Activated naive CD4-positive, alpha-beta T cell treated with anti-CD3 and anti-CD28 coated beads, Interleukin-2, amount 10 ng/mL, durations not matched to agents 7 days and 5 days (primary cell): ENCODE results near the gene TMEM178B.
"Not testable (repeated sequence)": the region's sequence is repeated elsewhere in the genome, so short reads cannot be mapped to it uniquely, and the experiment has no call there.

Experiments used
- CTCF ChIA-PET: fragments of 350-600 bp; sonication (Branson Sonifier 250); formaldehyde crosslinking; loops from one replicate; lab custom pipeline; 2021; ENCODE audit warnings: antibody characterized with exemption; lab: Charles Lee
- DNase-seq: peaks from one replicate; pipeline ENCODE4 v3.0.0-alpha.2; 2020
- H3K27ac Mint-ChIP-seq: one replicate; pipeline ENCODE4 v1.8.0; 2021; ENCODE audit warnings: mild to moderate bottlenecking, moderate library complexity, mixed read lengths
- H3K27me3 Mint-ChIP-seq: one replicate; pipeline ENCODE4 v1.8.0; 2021; ENCODE audit warnings: mild to moderate bottlenecking, mixed read lengths
- H3K36me3 Mint-ChIP-seq: one replicate; pipeline ENCODE4 v1.8.0; 2021; ENCODE audit warnings: mixed read lengths
- H3K4me1 Mint-ChIP-seq: one replicate; pipeline ENCODE4 v1.8.0; 2021; ENCODE audit warnings: mixed read lengths
- H3K4me3 Mint-ChIP-seq: one replicate; pipeline ENCODE4 v1.8.0; 2021; ENCODE audit warnings: mild to moderate bottlenecking, moderate library complexity, mixed read lengths
- H3K9me3 Mint-ChIP-seq: one replicate; pipeline ENCODE4 v1.8.0; 2021; ENCODE audit warnings: mixed read lengths

The TMEM178B gene

DNA sequence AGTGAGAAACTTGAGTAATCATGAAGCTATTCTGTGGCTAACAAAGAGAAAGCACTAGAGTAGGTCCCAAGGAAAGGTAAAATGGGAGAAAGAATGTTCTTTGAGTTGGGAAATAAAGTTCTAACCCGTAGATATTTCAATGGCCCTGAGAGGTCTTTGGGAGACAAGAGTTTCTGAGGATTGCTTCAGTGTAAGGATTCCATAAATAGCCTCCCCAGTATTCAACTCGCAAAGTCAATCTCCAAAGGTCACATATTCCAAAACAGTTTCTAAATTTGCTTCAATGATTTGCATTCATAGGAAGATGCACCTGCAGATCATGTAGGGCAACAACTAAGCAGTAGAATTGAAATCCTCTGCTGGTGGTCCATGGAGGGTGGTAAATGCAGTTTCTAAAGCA lies 238.5 kb downstream of the TMEM178B start:
- no peaks in the 10 kb centered on the region for H3K36me3 Mint-ChIP-seq
- CTCF ChIA-PET: no interaction called here
- H3K4me1 Mint-ChIP-seq: no peaks in the 10 kb centered on the region
- H3K27me3 Mint-ChIP-seq: peaks cover 14% of the 10 kb centered on the region
- no peak for DNase-seq
- H3K27ac Mint-ChIP-seq: no peak overlapping the region
- H3K9me3 Mint-ChIP-seq: no peaks in the 10 kb centered on the region
- no peak overlapping the region for H3K4me3 Mint-ChIP-seq

- Mint-ChIP-seq H3K36me3 (no peaks in the 10 kb centered on the region), H3K27me3 (peaks cover 14% of the 10 kb centered on the region), H3K4me1 (no peaks in the 10 kb centered on the region), H3K9me3 (no peaks in the 10 kb centered on the region), H3K4me3 (no peak overlapping the region), H3K27ac (no peak overlapping the region)
- CTCF ChIA-PET: no interaction called here
- DNase-seq: no peak
Measured at GRCh38 chr7:141312828-141313521, 239.1 kb downstream of the TMEM178B start.

DNA sequence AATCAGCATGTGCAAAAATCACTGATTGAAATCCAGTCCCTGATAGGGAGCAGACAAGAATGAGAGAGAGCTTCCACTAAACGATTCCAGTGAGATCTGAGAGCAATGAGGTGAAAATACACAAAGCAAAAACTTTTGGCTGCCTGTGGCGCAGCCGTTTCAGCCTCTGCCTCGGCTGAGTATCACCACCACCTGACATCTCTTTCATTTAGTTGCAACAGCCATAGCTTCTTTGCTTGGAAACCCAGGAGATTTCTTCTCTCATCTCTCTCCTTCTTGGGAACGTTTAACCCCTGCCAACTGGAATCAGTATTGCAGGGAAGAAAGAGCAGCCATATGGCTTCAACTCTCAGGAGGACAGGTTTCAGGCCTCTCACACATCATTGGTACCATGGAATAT lies 240.0 kb downstream of the TMEM178B start:
- Mint-ChIP-seq H3K27me3 (peaks cover 14% of the 10 kb centered on the region), H3K27ac (no peak overlapping the region), H3K9me3 (no peaks in the 10 kb centered on the region), H3K36me3 (no peaks in the 10 kb centered on the region), H3K4me3 (no peak overlapping the region), H3K4me1 (no peaks in the 10 kb centered on the region)
- CTCF ChIA-PET: no interaction called here
- no peak for DNase-seq

DNA sequence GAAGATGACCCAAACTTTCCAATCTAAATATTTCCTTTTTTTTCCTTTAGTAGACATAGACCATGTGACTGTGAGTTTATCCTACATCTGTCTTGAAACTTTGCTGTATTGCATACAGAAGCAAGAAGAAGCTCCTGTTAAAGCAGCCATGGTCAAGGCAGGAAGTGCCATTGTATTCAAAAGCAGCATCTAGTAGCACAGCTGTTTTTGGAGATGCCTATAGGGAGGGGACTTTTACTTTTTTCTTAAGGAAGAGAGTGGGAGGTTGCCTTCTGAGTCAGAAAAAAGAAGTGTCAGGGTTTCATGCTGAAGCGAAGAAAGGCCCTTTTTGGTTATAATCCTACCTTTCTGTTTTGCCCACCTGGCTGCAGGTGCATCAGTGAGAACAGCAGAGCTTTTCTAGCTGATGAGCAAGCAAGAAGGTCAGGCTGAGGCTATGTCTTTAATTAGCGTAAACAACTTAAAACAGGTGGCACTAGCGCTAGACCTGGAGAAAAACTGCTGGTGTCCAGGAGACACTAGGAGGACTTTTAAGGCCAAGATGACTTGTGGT lies 243.2 kb downstream of the TMEM178B start:
- Mint-ChIP-seq H3K9me3 (no peaks in the 10 kb centered on the region), H3K27me3 (peaks cover 10% of the 10 kb centered on the region), H3K4me3 (no peak overlapping the region), H3K4me1 (no peaks in the 10 kb centered on the region), H3K27ac (no peak overlapping the region), H3K36me3 (no peaks in the 10 kb centered on the region)
- DNase-seq: no peak
- CTCF ChIA-PET: no interaction called here

- Mint-ChIP-seq H3K27ac (no peak overlapping the region), H3K9me3 (no peaks in the 10 kb centered on the region), H3K4me3 (no peak overlapping the region), H3K27me3 (peaks cover 10% of the 10 kb centered on the region), H3K36me3 (no peaks in the 10 kb centered on the region), H3K4me1 (no peaks in the 10 kb centered on the region)
- CTCF ChIA-PET: interaction anchor here (0.8 kb wide), 1 partner anchor 21 kb away, joined by 3 read pairs; no protein-coding TSS in a partner anchor
- no peak for DNase-seq
Measured at GRCh38 chr7:141320287-141320686, 246.4 kb downstream of the TMEM178B start.

DNA sequence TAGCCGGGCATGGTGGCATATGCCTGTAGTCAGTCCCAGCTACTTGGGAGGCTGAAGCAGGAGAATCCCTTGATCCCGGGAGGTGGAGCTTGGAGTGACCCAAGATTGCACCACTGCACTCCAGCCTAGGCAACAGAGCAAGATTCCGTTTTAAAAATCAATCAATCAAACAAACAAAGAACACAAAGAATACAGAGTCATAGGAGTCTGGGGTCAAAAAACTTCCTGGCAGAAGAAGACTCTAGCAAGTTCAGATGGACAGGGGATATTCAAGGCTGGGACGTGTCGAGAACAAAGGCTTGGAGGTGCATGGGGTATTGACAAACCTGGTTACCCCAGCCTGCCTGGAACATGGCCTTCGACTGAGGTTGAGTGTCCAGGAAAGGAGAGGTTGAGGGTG lies 248.5 kb downstream of the TMEM178B start:
- Mint-ChIP-seq H3K4me1 (no peaks in the 10 kb centered on the region), H3K27ac (no peak overlapping the region), H3K4me3 (no peak overlapping the region), H3K36me3 (no peaks in the 10 kb centered on the region), H3K9me3 (no peaks in the 10 kb centered on the region), H3K27me3 (peaks cover 13% of the 10 kb centered on the region)
- CTCF ChIA-PET: no interaction called here
- no peak for DNase-seq

- H3K27me3 Mint-ChIP-seq: peaks cover 15% of the 10 kb centered on the region
- H3K9me3 Mint-ChIP-seq: no peaks in the 10 kb centered on the region
- no peaks in the 10 kb centered on the region for H3K4me1 Mint-ChIP-seq
- no peaks in the 10 kb centered on the region for H3K36me3 Mint-ChIP-seq
- CTCF ChIA-PET: no interaction called here
- no peak for DNase-seq
- no peak overlapping the region for H3K27ac Mint-ChIP-seq
- H3K4me3 Mint-ChIP-seq: no peak overlapping the region
Measured at GRCh38 chr7:141323826-141324225, 250.0 kb downstream of the TMEM178B start.

GRCh38 chr7:141324870-141325269 lies 251.0 kb downstream of the TMEM178B start:
- Mint-ChIP-seq H3K27me3 (peaks cover 15% of the 10 kb centered on the region), H3K36me3 (no peaks in the 10 kb centered on the region)
- CTCF ChIA-PET: no interaction called here

GRCh38 chr7:141325275-141325674 lies 251.4 kb downstream of the TMEM178B start:
- Mint-ChIP-seq H3K4me1 (no peaks in the 10 kb centered on the region), H3K9me3 (no peaks in the 10 kb centered on the region), H3K27me3 (peaks cover 15% of the 10 kb centered on the region), H3K27ac (no peak overlapping the region), H3K36me3 (no peaks in the 10 kb centered on the region), H3K4me3 (no peak overlapping the region)
- DNase-seq: no peak
- CTCF ChIA-PET: no interaction called here

More at GRCh38 chr7:141324870-141325269, 251.0 kb downstream of the TMEM178B start:
- Mint-ChIP-seq H3K4me3 (no peak overlapping the region), H3K27ac (no peak overlapping the region), H3K4me1 (no peaks in the 10 kb centered on the region), H3K9me3 (no peaks in the 10 kb centered on the region)
- DNase-seq: no peak

DNA sequence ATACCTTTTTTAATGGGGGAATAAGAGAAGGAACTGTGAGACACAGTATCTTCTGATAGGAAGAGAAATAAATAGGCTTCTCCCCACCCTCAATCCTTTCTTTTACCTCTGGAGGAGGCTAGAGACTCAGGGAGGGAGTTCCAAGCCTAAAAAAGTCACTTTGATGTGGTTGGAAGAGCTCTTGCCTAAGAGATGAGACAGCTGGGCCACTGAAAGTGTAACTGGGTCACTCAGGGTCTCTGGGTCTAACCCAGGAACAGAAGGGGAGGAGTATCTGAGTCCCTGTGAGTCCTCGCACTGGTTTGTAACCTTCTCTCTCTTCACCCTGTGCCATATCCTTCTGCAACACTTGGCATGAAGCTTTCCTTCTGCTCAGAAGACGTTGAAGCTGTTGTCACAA lies 254.4 kb downstream of the TMEM178B start:
- H3K9me3 Mint-ChIP-seq: no peaks in the 10 kb centered on the region
- no peak for DNase-seq
- CTCF ChIA-PET: no interaction called here
- no peaks in the 10 kb centered on the region for H3K4me1 Mint-ChIP-seq
- no peak overlapping the region for H3K4me3 Mint-ChIP-seq
- H3K27me3 Mint-ChIP-seq: peaks cover 15% of the 10 kb centered on the region
- no peaks in the 10 kb centered on the region for H3K36me3 Mint-ChIP-seq
- no peak overlapping the region for H3K27ac Mint-ChIP-seq

GRCh38 chr7:141330285-141330684 lies 256.4 kb downstream of the TMEM178B start:
- CTCF ChIA-PET, H3K9me3 Mint-ChIP-seq, DNase-seq, H3K36me3 Mint-ChIP-seq, H3K27ac Mint-ChIP-seq, H3K27me3 Mint-ChIP-seq, H3K4me1 Mint-ChIP-seq, H3K4me3 Mint-ChIP-seq: not testable (repeated sequence)

GRCh38 chr7:141333459-141333858 lies 259.6 kb downstream of the TMEM178B start:
- no peaks in the 10 kb centered on the region for H3K4me1 Mint-ChIP-seq
- peaks cover 1% of the 10 kb centered on the region for H3K27me3 Mint-ChIP-seq
- no peak for DNase-seq
- CTCF ChIA-PET: no interaction called here
- H3K9me3 Mint-ChIP-seq: peaks cover 4% of the 10 kb centered on the region
- H3K36me3 Mint-ChIP-seq: no peaks in the 10 kb centered on the region
- no peak overlapping the region for H3K27ac Mint-ChIP-seq
- no peak overlapping the region for H3K4me3 Mint-ChIP-seq

- CTCF ChIA-PET: no interaction called here
Measured at GRCh38 chr7:141335164-141335563, 261.3 kb downstream of the TMEM178B start.

GRCh38 chr7:141339603-141340002 lies 265.7 kb downstream of the TMEM178B start:
- H3K27me3 Mint-ChIP-seq: peaks cover 5% of the 10 kb centered on the region
- H3K9me3 Mint-ChIP-seq: peaks cover 4% of the 10 kb centered on the region
- no peak overlapping the region for H3K27ac Mint-ChIP-seq
- CTCF ChIA-PET: no interaction called here
- no peak for DNase-seq
- no peak overlapping the region for H3K4me3 Mint-ChIP-seq
- H3K4me1 Mint-ChIP-seq: no peaks in the 10 kb centered on the region
- H3K36me3 Mint-ChIP-seq: no peaks in the 10 kb centered on the region

More at GRCh38 chr7:141335164-141335563, 261.3 kb downstream of the TMEM178B start:
- Mint-ChIP-seq H3K4me3 (no peak overlapping the region), H3K36me3 (no peaks in the 10 kb centered on the region), H3K9me3 (peaks cover 4% of the 10 kb centered on the region), H3K4me1 (no peaks in the 10 kb centered on the region), H3K27ac (no peak overlapping the region), H3K27me3 (peaks cover 5% of the 10 kb centered on the region)
- DNase-seq: no peak

GRCh38 chr7:141340991-141341390 lies 267.1 kb downstream of the TMEM178B start:
- peaks cover 5% of the 10 kb centered on the region for H3K27me3 Mint-ChIP-seq
- no peak overlapping the region for H3K4me3 Mint-ChIP-seq
- DNase-seq: no peak
- H3K4me1 Mint-ChIP-seq: no peaks in the 10 kb centered on the region
- CTCF ChIA-PET: no interaction called here
- H3K9me3 Mint-ChIP-seq: peaks cover 4% of the 10 kb centered on the region
- no peak overlapping the region for H3K27ac Mint-ChIP-seq
- H3K36me3 Mint-ChIP-seq: no peaks in the 10 kb centered on the region
